Measurements from ENCODE around the gene ADGRG7.

- no peak for TF ChIP-seq GATA2 (IDR thresholded peaks at IDR 0.05; ENCODE audit: low read depth, low read length)
- TF ChIP-seq GATA3 (IDR thresholded peaks at IDR 0.05; ENCODE audit: low read depth, low read length) = no peak
Observed at GRCh38 chr3:100605358-100605757, 4.0 kb upstream of the ADGRG7 start.

Measured in SH-SY5Y (cell line).